OCI-LY7 (cell line): ENCODE data around the gene PDHX. TPM values are rescaled to one million over a fixed set of nuclear protein-coding genes. Genes with fewer than 3 reads are reported as not detected.

Experiments
- BruUV-seq: library from RNA; stranded (reverse); fragments of 400-500 nt; replicated peaks from 2 replicates; lab custom pipeline; 2021; lab: Mats Ljungman, UMichigan
- CTCF ChIA-PET: fragments of 300-600 bp; sonication (Branson Sonifier 250); formaldehyde crosslinking; loops from one replicate; lab custom pipeline; 2022; ENCODE audit warnings: antibody characterized with exemption; ENCODE audit not compliant: unreplicated experiment; lab: Charles Lee
- POLR2A ChIA-PET: fragments of 300-600 bp; sonication (Branson Sonifier 250); formaldehyde crosslinking; loops from one replicate; lab custom pipeline; 2022; ENCODE audit warnings: antibody characterized with exemption; lab: Charles Lee
- DNase-seq: peaks from one replicate; pipeline ENCODE4 v3.0.0-alpha.2; 2015; ENCODE audit warnings: low spot score
- H2AFZ ChIP-seq: fragments of 200-600 bp; sonication (generic), shearing (Covaris generic); 2 replicates; pipeline ENCODE4 v1.6.1; 2014; ENCODE audit warnings: mild to moderate bottlenecking, antibody characterized with exemption, low read length, moderate library complexity
- H3K27ac ChIP-seq: fragments of 200-600 bp; sonication (generic); 2 replicates; pipeline ENCODE4 v1.5.1; 2014; ENCODE audit warnings: mixed run types, low read depth, mild to moderate bottlenecking, moderate library complexity, low read length, inconsistent platforms; ENCODE audit not compliant: poor library complexity, severe bottlenecking
- H3K36me3 ChIP-seq: fragments of 200-600 bp; sonication (generic); 2 replicates; pipeline ENCODE4 v1.6.1; 2014; ENCODE audit warnings: mild to moderate bottlenecking, antibody characterized with exemption, low read length, moderate library complexity, mixed read lengths; ENCODE audit not compliant: insufficient read depth
- H3K4me1 ChIP-seq: fragments of 200-600 bp; sonication (generic); 2 replicates; pipeline ENCODE4 v1.5.1; 2014; ENCODE audit warnings: mild to moderate bottlenecking, low read length; ENCODE audit not compliant: insufficient read depth, poor library complexity, severe bottlenecking
- H3K4me2 ChIP-seq: fragments of 200-600 bp; sonication (generic); 2 replicates; pipeline ENCODE4 v1.6.1; 2014; ENCODE audit warnings: mild to moderate bottlenecking, low read length
- H3K4me3 ChIP-seq: fragments of 200-600 bp; sonication (generic); 2 replicates; pipeline ENCODE4 v1.5.1; 2014; ENCODE audit warnings: mild to moderate bottlenecking, low read depth, low read length; ENCODE audit not compliant: poor library complexity, severe bottlenecking
- H3K79me2 ChIP-seq: fragments of 200-600 bp; sonication (generic); 2 replicates; pipeline ENCODE4 v1.6.1; 2016; ENCODE audit warnings: low read depth, mild to moderate bottlenecking, low read length, moderate library complexity, mixed read lengths; ENCODE audit not compliant: insufficient read depth
- H3K9me2 ChIP-seq: fragments of 200-600 bp; sonication (generic); 2 replicates; pipeline ENCODE4 v1.6.1; 2016; ENCODE audit warnings: mild to moderate bottlenecking, low read length, mixed read lengths; ENCODE audit not compliant: insufficient read depth
- H3K9me3 ChIP-seq: fragments of 200-600 bp; sonication (generic); 2 replicates; pipeline ENCODE4 v1.6.1; 2014; ENCODE audit warnings: mild to moderate bottlenecking, mixed run types, low read length, mixed read lengths
- H4K20me1 ChIP-seq: fragments of 200-600 bp; sonication (generic); 2 replicates; pipeline ENCODE4 v1.6.1; 2014; ENCODE audit warnings: mild to moderate bottlenecking, antibody characterized with exemption, low read length, moderate library complexity, mixed read lengths; ENCODE audit not compliant: insufficient read depth
- CTCF ChIP-seq: fragments of 200-600 bp; sonication (generic); conservative IDR thresholded peaks from 2 replicates; pipeline ENCODE4 v1.5.1; 2014; ENCODE audit warnings: mild to moderate bottlenecking, antibody characterized with exemption, low read length, moderate library complexity, mixed read lengths
- EZH2phosphoT487 ChIP-seq: fragments of 200-600 bp; sonication (generic); IDR thresholded peaks from 2 replicates; pipeline ENCODE4 v1.6.1; 2018; ENCODE audit warnings: low read depth, borderline replicate concordance, mild to moderate bottlenecking, mixed run types, antibody characterized with exemption, low read length, moderate library complexity, mixed read lengths
- intact Hi-C: fragments of 100-400 bp; cut with micrococcal nuclease; formaldehyde crosslinking; loops from one replicate; pipeline ENCODE4 v1.10.0; 2022; ENCODE audit not compliant: unreplicated experiment
- total RNA-seq, 2 experiments: library from RNA; depleted of rRNA in 1 of 2; stranded (reverse); fragments of >200 nt in 1 of 2; shearing (Covaris generic) in 1 of 2; gene quantifications; 2 replicates each; pipeline ENCODE4 v1.2.3, GENCODE V29; 2014 to 2022

The PDHX gene
- total RNA-seq, 2 experiments from 2014 or later: 18.0 to 50.9 TPM

- H3K4me3 ChIP-seq: no peak overlapping the region
- no peak overlapping the region for H3K27ac ChIP-seq
- no peaks in the 10 kb centered on the region for H3K79me2 ChIP-seq
- H4K20me1 ChIP-seq: no peaks in the 10 kb centered on the region
- no peaks in the 10 kb centered on the region for H3K36me3 ChIP-seq
- ChIA-PET POLR2A (interaction anchor here (0.7 to 2.5 kb wide), 7 partner anchors 9 to 466 kb away, joined by 3 to 10 read pairs (median 4); no protein-coding TSS in a partner anchor), CTCF (no interaction called here)
- no peak for DNase-seq
- BruUV-seq: no TSS peak
- H3K4me2 ChIP-seq: no peak overlapping the region
- no peak overlapping the region for H2AFZ ChIP-seq
- H3K9me2 ChIP-seq: no peaks in the 10 kb centered on the region
- no peak for TF ChIP-seq EZH2phosphoT487
- TF ChIP-seq CTCF: no peak
- peaks cover 6% of the 10 kb centered on the region for H3K4me1 ChIP-seq
- no peaks in the 10 kb centered on the region for H3K9me3 ChIP-seq
- intact Hi-C loops: no loop called here
Observed at GRCh38 chr11:35031867-35032266, 115.4 kb downstream of the PDHX start.

- Histone ChIP-seq H3K9me3 (no peaks in the 10 kb centered on the region), H3K27ac (no peak overlapping the region), H3K9me2 (no peaks in the 10 kb centered on the region), H4K20me1 (no peaks in the 10 kb centered on the region), H3K36me3 (no peaks in the 10 kb centered on the region), H3K4me1 (peaks cover 6% of the 10 kb centered on the region), H3K4me3 (no peak overlapping the region), H3K4me2 (no peak overlapping the region), H2AFZ (no peak overlapping the region), H3K79me2 (no peaks in the 10 kb centered on the region)
- POLR2A ChIA-PET: interaction anchor here (0.6 to 2.5 kb wide), 5 partner anchors 8 to 973 kb away, joined by 3 to 10 read pairs (median 4); no protein-coding TSS in a partner anchor
- BruUV-seq: no TSS peak
- intact Hi-C loops: no loop called here
- no peak for DNase-seq
- TF ChIP-seq CTCF (no peak), EZH2phosphoT487 (no peak)
- CTCF ChIA-PET: no interaction called here
Observed at GRCh38 chr11:35033011-35033410, 116.6 kb downstream of the PDHX start.

- ChIA-PET POLR2A (interaction anchor here (0.7 to 0.8 kb wide), 2 partner anchors 9 to 44 kb away, joined by 3 read pairs; no protein-coding TSS in a partner anchor), CTCF (no interaction called here)
- DNase-seq: no peak
- no peaks in the 10 kb centered on the region for H4K20me1 ChIP-seq
- no peak overlapping the region for H3K4me2 ChIP-seq
- no peaks in the 10 kb centered on the region for H3K9me3 ChIP-seq
- H3K4me1 ChIP-seq: peaks cover 6% of the 10 kb centered on the region
- TF ChIP-seq EZH2phosphoT487 (no peak), CTCF (no peak)
- no peaks in the 10 kb centered on the region for H3K36me3 ChIP-seq
- no peaks in the 10 kb centered on the region for H3K79me2 ChIP-seq
- no peak overlapping the region for H2AFZ ChIP-seq
- no peak overlapping the region for H3K27ac ChIP-seq
- H3K9me2 ChIP-seq: no peaks in the 10 kb centered on the region
- H3K4me3 ChIP-seq: no peak overlapping the region
- no TSS peak for BruUV-seq
- intact Hi-C loops: no loop called here
Observed at GRCh38 chr11:35034401-35034800, 118.0 kb downstream of the PDHX start.
